Articular chondrocyte of knee joint (primary cell): ENCODE measurements around the gene TRIM2. TPM values are rescaled to one million over a fixed set of nuclear protein-coding genes. Genes with fewer than 3 reads are reported as not detected.

Source experiments
- small RNA-seq: library from RNA; depleted of rRNA; stranded (forward); fragments of <200 nt; gene quantifications from one replicate; pipeline ENCODE3, GENCODE V24; 2012
- total RNA-seq: library from RNA; depleted of rRNA; stranded (reverse); fragments of >200 nt; gene quantifications from 2 replicates; pipeline ENCODE4 v1.2.3, GENCODE V29; 2012

The TRIM2 gene
- total RNA-seq, result 32.7 and 40.6 TPM in 2 replicates

GRCh38 chr4:153204247-153204671 lies at the start of gene TRIM2:
TRIM2 (plus strand) TSS chr4:153204443; CDS start chr4:153204531, 88 bp downstream.

GRCh38 chr4:153344131-153345011 lies 140.1 kb downstream of the TRIM2 start, which contains the start of gene MND1:
MND1 (plus strand) TSS chr4:153344688; CDS start chr4:153344738, 50 bp downstream.

Small RNA genes lying within 50 kb of the gene (small RNA-seq; reads per million reads assigned to genes)
- not detected for gene RF00019
- not detected for gene RN7SL419P
- not detected for gene RNU6-1196P

Other genes starting within 250 kb of the TRIM2 start
- gene MND1, start 140.2 kb downstream of the TRIM2 start, total RNA-seq, result 3.8 and 5.6 TPM in 2 replicates